ENCODE results near the gene UROD. TPM values are rescaled to one million over a fixed set of nuclear protein-coding genes. Genes with fewer than 3 reads are reported as not detected.

The UROD gene
- total RNA-seq, 1 donor, result 114 TPM

GRCh38 chr1:45002650-45003645 is 9.1 kb upstream of the UROD start:
- DNase-seq (ENCODE audit: low read depth), result no peak
- TF ChIP-seq, protein P1, sequence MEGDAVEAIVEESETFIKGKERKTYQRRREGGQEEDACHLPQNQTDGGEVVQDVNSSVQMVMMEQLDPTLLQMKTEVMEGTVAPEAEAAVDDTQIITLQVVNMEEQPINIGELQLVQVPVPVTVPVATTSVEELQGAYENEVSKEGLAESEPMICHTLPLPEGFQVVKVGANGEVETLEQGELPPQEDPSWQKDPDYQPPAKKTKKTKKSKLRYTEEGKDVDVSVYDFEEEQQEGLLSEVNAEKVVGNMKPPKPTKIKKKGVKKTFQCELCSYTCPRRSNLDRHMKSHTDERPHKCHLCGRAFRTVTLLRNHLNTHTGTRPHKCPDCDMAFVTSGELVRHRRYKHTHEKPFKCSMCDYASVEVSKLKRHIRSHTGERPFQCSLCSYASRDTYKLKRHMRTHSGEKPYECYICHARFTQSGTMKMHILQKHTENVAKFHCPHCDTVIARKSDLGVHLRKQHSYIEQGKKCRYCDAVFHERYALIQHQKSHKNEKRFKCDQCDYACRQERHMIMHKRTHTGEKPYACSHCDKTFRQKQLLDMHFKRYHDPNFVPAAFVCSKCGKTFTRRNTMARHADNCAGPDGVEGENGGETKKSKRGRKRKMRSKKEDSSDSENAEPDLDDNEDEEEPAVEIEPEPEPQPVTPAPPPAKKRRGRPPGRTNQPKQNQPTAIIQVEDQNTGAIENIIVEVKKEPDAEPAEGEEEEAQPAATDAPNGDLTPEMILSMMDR (IDR thresholded peaks at IDR 0.05; ENCODE audit: insufficient read depth, low read length), result no peak
- no peak overlapping the region for H3K4me3 ChIP-seq (ENCODE audit: low read depth, low read length)

GRCh38 chr1:45003741-45004140 is 8.3 kb upstream of the UROD start:
- DNase-seq (ENCODE audit: low read depth), result no peak
- no peak overlapping the region for H3K4me3 ChIP-seq (ENCODE audit: low read depth, low read length)
- TF ChIP-seq, protein P1 (IDR thresholded peaks at IDR 0.05; ENCODE audit: insufficient read depth, low read length), result no peak

DNA sequence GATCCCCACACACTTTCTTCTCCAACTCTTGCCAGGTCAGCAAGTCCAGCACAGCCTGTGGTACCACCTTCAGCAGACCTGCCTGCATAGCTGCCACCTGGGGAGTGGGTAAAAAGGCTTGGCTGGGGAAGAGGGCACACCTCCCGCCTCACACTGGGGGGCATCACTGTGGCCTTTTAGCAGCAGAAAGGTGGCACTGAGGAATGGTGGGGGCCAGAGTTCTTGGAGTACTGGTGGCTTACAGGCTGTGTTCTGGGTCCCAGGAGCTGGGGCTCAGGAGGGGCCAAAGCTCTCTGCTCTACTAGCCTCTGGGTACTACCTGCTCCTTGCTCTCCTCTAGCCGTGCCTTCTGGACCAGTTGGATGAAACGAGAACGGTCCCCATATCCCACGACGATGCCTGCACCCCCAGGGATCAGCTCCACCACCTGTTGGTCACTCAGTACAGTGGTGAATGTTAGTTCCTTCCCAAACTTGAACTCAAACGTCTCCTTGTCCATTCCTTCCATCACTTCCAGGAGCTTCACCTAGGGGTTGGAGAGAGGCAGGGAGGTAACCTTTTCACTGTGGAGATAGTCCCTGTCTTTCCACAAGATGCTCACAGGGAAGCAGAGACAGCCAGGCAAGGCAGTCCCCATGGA is 7.7 kb upstream of the UROD start:
- TF ChIP-seq, protein P1 (IDR thresholded peaks at IDR 0.05; ENCODE audit: insufficient read depth, low read length), result no peak
- DNase-seq (ENCODE audit: low read depth), result no peak
- no peak overlapping the region for H3K4me3 ChIP-seq (ENCODE audit: low read depth, low read length)

- DNase-seq (ENCODE audit: low read depth), result no peak
- H3K4me3 ChIP-seq (ENCODE audit: low read depth, low read length), result no peak overlapping the region
These were observed 6.3 kb upstream of the UROD start for GRCh38 chr1:45005761-45006160.

DNA sequence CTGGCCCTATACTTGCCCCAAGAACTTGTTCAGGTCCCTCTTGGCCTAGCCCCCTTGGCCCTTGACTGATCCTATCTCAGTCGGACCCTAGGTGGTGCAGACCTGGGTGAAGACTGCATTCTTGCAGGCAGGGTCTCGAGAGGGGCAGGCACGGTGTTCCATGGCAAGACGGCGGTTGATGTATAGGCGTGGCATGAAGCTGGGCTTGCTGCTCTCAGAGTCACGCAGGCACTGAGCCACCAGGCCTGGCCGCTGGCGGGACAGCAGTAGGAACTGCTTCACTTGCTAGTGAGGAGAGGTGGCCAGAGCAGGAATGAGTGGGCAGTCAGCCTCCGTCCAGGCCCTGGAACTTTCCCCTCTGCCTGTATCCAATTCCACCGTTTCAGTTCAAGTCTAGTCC is 4.7 kb upstream of the UROD start:
- no peak for DNase-seq (ENCODE audit: low read depth)
- H3K4me3 ChIP-seq (ENCODE audit: low read depth, low read length), result no peak overlapping the region
- TF ChIP-seq, protein P1 (IDR thresholded peaks at IDR 0.05; ENCODE audit: insufficient read depth, low read length), result no peak

More at GRCh38 chr1:45005761-45006160, 6.3 kb upstream of the UROD start:
- TF ChIP-seq, protein P1 (IDR thresholded peaks at IDR 0.05; ENCODE audit: insufficient read depth, low read length), result no peak

- TF ChIP-seq, protein P1 (IDR thresholded peaks at IDR 0.05; ENCODE audit: insufficient read depth, low read length), result no peak
- no peak for DNase-seq (ENCODE audit: low read depth)
- no peak overlapping the region for H3K4me3 ChIP-seq (ENCODE audit: low read depth, low read length)
These were observed 4.0 kb upstream of the UROD start for GRCh38 chr1:45008076-45008475.

Data from fibroblast of the aortic adventitia (primary cell).